Subcutaneous adipose tissue (tissue), 4 donors: ENCODE results near the gene PAX5. TPM values are rescaled to one million over a fixed set of nuclear protein-coding genes. Genes with fewer than 3 reads are reported as not detected.

Source experiments
- CTCF ChIP-seq: fragments of 450-650 bp; IDR thresholded peaks from one replicate; pipeline ENCODE4 v1.5.1; 2016; ENCODE audit warnings: low read depth, mild to moderate bottlenecking, control low read depth, antibody characterized with exemption, moderate library complexity
- total RNA-seq, 4 donors: library from RNA; depleted of rRNA; stranded (reverse); fragments of >200 nt; gene quantifications; one replicate each; pipeline ENCODE4 v1.1.0, GENCODE V29; 2016

PAX5 gene
- total RNA-seq, 4 donors from 2014 or later = under 0.01 to 0.19 (median 0.17) TPM; not detected in 1

GRCh38 chr9:36923025-36923625 is 110.9 kb downstream of the PAX5 start:
- no peak for TF ChIP-seq CTCF

GRCh38 chr9:36922548-36922947 is 111.5 kb downstream of the PAX5 start:
- TF ChIP-seq CTCF = no peak

- TF ChIP-seq CTCF = no peak
Observed at GRCh38 chr9:36914212-36914577, 119.9 kb downstream of the PAX5 start.

- no peak for TF ChIP-seq CTCF
Observed at GRCh38 chr9:36913393-36914211, 120.5 kb downstream of the PAX5 start.

- TF ChIP-seq CTCF = no peak
Observed at GRCh38 chr9:36912620-36913019, 121.4 kb downstream of the PAX5 start.

GRCh38 chr9:36911601-36912412 is 122.3 kb downstream of the PAX5 start:
- no peak for TF ChIP-seq CTCF

GRCh38 chr9:36911037-36911436 is 123.0 kb downstream of the PAX5 start:
- TF ChIP-seq CTCF = no peak
